ENCODE measurements around the gene F2RL3. TPM values are rescaled to one million over a fixed set of nuclear protein-coding genes. Genes with fewer than 3 reads are reported as not detected.

Gene F2RL3
- polyA plus RNA-seq, 3 donors = 1.0 to 1.9 (median 1.4) TPM

- DNase-seq (ENCODE audit: extremely low read depth in 1 of 11, low read depth in 9 of 11, low spot score in 4 of 11) = no peak
Measured at GRCh38 chr19:16940626-16941025, 51.8 kb downstream of the F2RL3 start.

Other genes starting within 250 kb of the F2RL3 start
- gene SMIM7, start 228.9 kb upstream of the F2RL3 start, polyA plus RNA-seq (ENCODE audit: insufficient read length in 3 of 3) = 100 to 1,000 TPM in 2 of 3 donors, 10 to 100 TPM in 1; 99.1 to 102 (median 102) TPM
- gene TMEM38A, start 227.9 kb upstream of the F2RL3 start, polyA plus RNA-seq (ENCODE audit: insufficient read length in 3 of 3) = 1 to 10 TPM; 8.1 to 8.3 (median 8.1) TPM
- gene NWD1, start 169.2 kb upstream of the F2RL3 start, polyA plus RNA-seq (ENCODE audit: insufficient read length in 3 of 3) = under 1 TPM; 0.06 to 0.08 (median 0.07) TPM
- 10 to 100 TPM; 61.9 to 97.6 (median 62.6) TPM for gene SIN3B, start 59.6 kb upstream of the F2RL3 start, polyA plus RNA-seq (ENCODE audit: insufficient read length in 3 of 3)
- gene CPAMD8, start 137.8 kb downstream of the F2RL3 start, polyA plus RNA-seq (ENCODE audit: insufficient read length in 3 of 3) = 10 to 100 TPM; 34.1 to 55.6 (median 44.2) TPM
- gene HAUS8, start 186.5 kb downstream of the F2RL3 start, polyA plus RNA-seq (ENCODE audit: insufficient read length in 3 of 3) = 10 to 100 TPM; 10.8 to 16.6 (median 15.3) TPM
- gene MYO9B, start 186.8 kb downstream of the F2RL3 start, polyA plus RNA-seq (ENCODE audit: insufficient read length in 3 of 3) = 10 to 100 TPM; 49.3 to 61.7 (median 58.0) TPM